GM15510 (cell line): ENCODE results near the gene SGTA.

ENCODE experiments used
- POLR2A ChIP-seq: IDR thresholded peaks from 3 replicates; pipeline ENCODE4 v1.6.1; 2011; ENCODE audit warnings: borderline replicate concordance; ENCODE audit not compliant: insufficient read length; ENCODE audit errors: extremely low read depth

SGTA gene

DNA sequence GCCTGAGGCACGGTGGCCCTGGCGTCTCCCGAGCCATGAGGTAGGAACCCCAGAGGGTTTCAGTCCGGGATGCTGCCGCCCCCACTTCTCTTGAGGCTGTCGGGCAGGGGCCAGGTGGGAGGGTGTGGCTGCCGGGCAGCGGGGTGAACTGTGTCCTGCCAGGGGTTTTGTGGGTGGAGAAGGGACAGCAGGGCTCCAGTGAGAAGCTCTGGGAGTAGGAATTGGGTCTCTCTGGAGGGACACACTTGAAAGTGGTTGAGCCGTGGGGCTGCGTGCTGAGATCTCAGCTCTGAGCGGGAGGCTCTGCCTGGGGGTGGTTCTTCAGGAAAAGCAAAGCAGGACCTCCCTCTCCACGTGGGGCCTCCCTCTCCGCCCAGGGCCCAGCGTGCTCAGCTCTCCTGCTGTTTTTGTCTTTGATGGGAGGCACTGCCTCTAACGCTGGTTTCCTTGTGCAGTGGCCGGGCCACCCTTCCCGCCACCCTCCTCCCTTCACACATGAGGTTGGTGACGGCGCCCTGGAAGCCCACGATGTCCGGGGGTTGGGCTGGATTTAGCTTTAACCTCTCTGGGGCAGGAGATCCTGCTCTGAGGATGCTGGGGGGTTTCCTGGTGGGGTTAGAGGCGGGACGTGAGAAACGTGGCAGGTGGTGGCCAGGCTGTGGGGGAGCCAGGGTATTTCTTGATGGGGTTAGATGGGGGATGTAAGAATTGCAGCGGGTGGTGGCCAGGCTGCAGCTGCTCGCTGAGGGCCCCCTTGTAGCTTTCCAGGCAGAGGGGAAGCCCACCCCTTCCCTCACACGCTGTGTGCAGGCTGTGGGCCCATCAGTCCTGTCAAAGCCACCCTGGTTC is 21.3 kb upstream of the SGTA start:
- no peak for TF ChIP-seq POLR2A

DNA sequence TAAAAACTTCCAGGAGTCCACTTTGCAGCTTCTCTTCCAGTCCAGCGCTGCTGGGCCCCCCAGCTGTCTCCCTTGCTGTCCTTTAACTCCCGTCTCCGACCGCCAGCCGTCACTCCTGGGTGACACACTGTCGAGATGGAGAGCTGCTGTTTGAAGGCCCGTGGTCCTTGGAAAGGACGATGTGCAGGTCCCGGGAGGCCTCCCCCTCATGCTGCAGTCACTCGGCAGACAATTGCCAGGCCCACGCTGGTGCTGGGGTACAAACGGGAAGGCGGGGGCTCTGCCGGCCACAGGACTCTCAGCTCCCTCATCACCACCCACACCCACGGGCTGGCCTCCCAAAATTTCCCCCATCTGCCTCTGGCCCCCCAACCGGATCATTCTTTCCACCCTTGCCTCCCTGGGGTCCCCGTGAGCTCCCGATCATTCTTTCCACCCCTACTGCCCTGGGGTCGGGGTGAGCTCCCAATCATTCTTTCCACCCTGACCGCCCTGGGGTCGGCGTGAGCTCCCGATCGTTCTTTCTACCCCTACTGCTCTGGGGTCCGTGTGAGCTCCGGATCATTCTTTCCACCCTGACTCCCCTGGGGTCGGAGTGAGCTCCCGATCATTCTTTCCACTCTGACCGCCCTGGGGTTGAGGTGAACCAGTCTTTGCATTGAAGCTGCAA is 20.5 kb upstream of the SGTA start:
- no peak for TF ChIP-seq POLR2A

DNA sequence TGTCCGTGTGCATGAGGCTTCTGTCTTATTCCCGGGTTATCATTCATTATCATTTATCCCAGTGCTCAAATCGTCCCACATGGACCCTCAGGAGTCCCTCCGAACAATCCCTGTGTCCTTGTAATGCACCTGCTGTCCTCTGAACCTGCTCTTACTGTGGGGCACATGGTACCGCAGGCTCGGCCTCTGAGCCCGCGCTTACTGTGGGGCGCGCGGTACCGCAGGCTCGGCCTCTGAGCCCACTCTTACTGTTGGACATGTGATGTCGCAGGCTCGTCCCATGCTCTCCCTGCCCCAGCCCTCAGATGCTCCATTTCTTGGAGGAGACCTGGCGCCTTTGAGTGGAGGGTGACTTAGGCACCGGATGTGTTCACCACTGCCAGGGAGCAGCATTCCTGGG is 19.8 kb upstream of the SGTA start:
- TF ChIP-seq POLR2A = no peak

DNA sequence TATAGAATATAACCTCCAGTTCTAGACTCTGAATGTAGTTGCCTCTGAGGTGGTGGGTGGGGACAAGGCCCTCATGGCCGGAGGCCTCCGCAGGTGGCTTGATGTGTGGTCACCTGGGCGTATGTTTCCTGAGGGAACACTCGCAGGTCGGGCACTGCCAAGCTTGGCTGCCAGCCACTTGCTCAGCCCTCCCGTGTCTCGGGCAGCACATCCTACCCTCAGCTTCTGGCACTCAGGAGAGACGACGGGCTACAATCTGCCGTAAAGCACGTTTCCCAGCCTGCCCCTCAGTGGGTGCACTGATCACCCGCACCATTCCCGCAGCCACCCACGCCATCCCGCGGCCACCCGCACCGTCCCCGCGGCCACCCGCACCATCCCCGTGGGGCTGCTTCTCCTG is 17.4 kb upstream of the SGTA start:
- TF ChIP-seq POLR2A = no peak

DNA sequence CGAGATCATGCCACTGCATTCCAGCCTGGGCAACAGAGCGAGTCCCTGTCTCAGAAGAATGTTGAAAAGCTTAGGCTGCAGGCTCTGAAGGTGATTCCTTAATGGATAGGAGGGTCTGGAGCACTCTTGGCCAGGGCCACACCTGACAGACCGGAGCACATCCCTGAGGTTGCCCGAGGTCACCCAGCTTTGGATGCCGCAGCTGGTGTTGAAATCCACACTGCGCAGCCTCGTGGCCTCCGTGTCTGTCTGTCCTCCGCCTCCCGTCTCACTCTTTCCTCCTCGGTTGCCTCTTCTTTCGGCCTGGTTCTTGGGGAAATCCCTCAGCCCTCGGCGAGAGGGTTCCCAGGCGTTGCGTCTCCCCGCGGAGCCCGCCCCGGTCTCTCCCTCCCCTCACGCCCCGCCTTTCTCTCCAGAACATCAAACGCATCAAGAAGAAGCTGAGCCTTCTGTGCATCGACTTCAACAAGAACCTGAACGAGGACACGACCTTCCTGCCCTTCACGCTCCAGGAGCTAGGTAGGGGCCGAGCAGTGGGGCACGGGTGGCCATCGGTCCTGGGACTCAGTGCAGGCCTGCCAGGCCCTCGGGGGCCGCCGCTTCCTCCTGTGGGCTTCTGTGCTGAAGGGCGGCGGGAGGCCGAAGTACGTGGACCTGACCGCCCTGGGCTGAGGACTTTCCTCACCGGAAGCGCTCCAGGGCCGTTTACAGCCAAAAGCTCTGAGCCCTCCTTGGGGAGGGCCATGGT is 16.4 kb upstream of the SGTA start:
- TF ChIP-seq POLR2A = no peak

DNA sequence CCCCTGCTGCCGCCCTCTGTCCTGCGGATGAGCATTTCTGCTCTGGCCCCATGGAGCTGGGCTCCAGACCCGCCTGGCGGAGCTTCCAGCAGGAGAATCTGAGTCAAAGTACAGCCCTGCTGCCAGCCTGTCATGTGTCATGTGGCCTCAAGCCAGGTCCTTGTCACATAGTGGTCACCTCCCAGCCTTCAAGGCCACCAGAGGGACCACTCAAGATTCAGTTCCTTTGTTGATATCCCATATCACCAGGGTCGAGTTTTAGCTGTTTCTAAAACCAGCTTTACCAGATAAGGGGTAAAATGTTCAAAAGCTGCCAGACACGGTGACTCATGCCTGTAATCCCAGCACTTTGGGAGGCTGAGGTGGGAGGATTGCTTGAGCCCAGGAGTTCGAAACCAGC is 15.7 kb upstream of the SGTA start:
- no peak for TF ChIP-seq POLR2A

DNA sequence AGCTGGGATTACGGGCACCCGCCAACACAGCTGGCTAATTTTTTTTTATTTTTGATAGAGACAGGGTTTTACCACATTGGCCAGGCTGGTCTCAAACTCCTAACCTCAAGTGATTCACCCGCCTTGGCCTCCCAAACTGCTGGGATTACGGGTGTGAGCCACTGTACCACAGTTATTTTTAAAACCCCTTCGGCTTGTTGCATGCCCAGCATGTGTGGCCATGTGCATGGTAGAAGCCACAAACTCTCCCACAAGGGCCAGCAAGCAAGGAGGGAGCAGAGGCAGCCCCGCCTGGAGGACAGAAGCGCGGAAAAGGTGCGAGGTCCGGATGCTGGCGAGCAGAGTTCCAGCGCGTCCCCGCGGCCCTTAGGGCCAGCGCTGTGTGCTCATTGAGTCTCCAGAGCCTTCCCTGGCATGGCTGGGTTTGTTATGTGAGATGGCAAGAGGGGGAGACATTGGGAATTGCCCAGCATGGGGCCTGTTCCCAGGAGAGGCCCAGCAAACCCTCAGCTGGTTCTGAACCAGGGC is 15.1 kb upstream of the SGTA start:
- TF ChIP-seq POLR2A = no peak

DNA sequence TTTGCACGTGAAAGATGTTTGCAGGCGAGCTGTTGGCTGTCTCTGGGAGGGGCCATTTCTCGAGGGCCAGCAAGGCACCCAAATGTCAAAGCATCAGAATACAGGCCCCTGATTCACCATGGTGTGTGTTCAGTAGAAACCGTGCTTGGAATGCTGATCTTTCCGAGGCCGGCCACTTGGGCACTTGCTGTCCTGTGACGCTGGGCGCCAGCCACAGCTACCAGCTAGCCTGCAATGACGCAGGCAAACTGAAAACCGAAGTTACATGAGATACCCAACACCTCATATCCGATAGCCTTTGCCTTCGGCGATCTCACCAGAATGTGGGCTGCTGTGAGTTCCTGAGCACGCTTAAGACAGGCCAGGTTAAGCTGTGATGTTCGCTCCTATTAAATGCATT is 14.2 kb upstream of the SGTA start:
- no peak for TF ChIP-seq POLR2A

DNA sequence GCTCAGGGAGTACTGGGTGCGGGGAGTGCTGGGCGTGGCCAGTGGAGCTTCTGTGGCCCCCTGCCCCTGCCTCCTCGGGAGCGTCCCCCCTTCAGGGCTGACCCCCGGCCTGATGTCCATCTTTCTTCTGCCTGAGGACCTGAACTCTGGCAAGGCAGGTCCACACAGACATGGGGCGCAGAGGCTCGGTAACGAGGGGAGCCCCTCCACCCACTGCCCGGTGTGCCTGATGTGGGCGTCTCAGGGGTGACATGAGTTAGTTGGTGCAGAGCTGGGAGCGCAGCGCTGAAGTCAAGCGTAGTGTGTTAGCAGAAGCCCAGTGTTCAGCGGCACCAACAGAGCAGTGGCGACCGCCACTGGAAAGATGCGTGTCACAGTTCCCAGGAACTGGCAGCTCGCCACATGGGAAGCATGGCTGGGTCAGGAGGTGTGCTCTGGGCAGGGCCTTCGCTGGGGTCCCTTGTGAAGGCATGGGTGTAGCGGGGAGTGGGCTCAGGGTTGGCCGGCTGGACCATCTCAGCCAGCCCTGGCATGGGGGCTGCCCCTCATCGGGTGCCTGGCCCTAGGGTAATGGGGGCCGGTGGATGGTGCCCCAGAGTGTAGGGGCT is 13.7 kb upstream of the SGTA start:
- TF ChIP-seq POLR2A = no peak

DNA sequence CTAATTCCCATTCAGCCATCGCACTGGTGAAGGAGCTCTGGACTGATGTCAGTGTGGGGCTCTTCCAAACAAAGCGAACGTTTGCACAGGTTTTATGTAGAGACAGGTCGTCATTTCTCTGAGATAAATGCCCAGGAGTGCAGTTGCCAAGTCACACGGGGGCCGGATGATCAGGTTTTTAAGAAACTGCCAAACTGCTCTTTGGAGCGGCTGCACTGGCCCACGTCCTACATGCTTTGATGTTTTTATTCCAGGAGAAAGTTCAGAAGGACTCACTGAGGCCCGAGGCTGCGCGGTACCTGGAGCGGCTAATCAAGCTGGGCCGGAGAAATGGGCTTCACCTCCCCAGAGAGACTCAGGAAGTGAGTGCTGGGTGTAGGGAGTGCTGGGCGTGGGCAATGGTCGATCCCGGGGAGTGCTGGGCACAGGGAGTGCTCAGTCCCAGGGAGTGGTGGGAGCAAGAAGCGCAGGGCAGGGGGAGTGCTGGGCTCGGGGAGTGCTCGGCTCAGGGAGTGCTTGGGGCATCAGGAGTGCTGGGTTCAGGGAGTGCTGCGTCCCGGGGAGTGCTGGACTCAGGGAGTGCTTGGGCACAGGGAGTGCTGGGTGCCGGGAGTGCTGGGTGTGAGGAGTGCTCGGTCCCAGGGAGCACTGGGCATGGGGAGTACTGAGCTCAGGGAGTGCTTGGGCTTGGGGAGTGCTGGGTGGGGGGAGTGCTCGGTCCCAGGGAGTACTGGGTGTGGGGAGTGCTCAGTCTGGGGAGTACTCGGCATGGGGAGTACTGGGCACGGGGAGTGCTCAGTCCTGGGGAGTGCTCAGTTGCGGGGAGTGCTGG is 13.0 kb upstream of the SGTA start:
- no peak for TF ChIP-seq POLR2A

DNA sequence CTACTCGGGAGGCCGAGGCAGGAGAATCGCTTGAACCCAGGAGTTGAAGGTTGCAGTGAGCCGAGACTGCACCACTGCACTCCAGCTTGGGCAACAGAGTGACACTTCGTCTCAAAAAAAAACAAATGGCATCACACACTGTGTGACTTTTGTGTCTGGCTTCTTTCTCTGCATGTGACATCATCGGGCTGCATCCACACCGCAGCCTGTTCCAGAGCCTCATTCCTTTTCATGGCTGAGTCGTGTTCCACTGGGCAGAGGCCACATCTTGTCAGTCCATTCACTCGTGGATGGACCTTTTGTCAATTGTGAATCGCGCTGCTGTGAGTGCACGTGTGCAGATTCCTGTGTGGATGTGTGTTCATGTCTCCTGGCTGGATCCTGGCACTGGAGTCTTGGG is 10.5 kb upstream of the SGTA start:
- no peak for TF ChIP-seq POLR2A

DNA sequence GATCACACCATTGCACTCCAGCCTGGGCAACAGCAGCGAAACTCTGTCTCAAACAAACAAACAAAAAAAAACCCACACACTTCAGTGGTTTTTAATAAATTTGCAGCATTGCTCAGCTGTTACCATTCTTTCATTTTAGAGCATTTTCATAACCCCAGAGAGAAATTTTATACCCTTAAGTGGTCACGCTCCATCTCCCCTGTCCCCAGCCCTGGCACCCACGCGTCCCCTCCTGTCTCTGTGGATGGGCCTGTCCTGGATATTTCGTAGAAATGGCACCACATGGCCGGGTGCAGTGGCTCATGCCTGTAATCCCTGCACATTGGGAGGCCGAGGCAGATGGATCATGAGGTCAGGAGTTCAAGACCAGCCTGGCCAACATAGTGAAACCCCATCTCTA is 10.1 kb upstream of the SGTA start:
- TF ChIP-seq POLR2A = no peak

DNA sequence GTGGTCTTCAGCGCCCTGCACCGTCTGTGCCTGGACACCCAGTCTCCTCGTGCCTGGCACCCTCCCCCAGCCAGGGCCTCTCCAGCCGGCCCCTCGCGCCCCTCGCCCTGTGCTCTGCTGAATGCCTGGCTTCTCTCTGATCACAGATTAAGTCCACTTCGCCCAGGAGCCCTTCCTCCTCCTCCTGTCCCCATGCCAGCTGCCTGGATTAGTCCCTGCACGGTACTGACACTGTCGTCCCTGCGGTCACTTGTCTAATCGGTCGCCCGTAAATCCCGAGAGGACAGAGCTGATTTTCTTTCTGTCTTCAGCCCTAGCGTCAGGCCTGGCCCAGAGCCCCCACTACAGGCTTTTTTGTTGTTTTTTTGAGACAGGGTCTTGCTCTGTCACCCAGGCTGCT is 8.8 kb upstream of the SGTA start:
- no peak for TF ChIP-seq POLR2A

DNA sequence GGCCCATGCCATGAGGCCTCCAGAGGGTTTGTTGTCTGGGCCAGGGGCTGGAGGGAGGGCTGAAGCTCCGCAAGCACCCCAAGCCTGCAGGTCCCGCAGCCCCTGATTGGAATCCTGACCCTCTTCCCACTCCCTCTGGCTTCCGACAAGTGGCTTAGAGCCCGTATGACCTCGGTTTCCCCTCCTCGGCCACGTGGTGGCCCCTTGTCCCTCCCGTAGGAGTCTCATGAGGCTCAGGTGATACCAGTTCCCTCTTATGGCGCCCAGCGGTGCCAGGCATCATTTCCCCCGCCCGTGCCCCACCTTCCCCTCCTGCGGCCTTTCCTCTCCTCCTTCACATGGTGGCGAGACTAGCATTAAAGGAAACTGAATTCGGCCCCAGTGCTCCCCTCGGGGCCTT is 8.4 kb upstream of the SGTA start:
- no peak for TF ChIP-seq POLR2A
